ENCODE data around the gene PHIP.

DNA sequence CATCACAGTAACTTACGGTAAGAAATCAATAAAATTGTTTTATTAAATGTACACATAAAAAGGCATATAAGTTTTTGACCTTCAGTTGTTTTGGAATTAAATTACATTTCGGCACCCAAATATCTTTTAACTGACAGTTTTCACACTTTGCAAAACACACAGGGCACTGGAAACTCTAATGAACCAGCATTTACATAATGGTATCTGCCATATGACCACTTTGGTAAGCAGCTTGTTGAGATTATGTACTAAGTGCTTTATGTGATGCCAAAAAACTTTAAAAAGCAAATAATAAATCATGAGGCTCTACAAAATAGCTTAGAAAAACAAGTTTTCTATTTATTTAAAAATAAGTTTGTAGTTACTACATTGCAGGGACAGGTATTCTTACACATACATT, 142.5 kb downstream of the PHIP start:
- TF ChIP-seq, protein P1, sequence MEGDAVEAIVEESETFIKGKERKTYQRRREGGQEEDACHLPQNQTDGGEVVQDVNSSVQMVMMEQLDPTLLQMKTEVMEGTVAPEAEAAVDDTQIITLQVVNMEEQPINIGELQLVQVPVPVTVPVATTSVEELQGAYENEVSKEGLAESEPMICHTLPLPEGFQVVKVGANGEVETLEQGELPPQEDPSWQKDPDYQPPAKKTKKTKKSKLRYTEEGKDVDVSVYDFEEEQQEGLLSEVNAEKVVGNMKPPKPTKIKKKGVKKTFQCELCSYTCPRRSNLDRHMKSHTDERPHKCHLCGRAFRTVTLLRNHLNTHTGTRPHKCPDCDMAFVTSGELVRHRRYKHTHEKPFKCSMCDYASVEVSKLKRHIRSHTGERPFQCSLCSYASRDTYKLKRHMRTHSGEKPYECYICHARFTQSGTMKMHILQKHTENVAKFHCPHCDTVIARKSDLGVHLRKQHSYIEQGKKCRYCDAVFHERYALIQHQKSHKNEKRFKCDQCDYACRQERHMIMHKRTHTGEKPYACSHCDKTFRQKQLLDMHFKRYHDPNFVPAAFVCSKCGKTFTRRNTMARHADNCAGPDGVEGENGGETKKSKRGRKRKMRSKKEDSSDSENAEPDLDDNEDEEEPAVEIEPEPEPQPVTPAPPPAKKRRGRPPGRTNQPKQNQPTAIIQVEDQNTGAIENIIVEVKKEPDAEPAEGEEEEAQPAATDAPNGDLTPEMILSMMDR (IDR thresholded peaks at IDR 0.05) = no peak
- TF ChIP-seq EZH2 (IDR thresholded peaks at IDR 0.05) = no peak
